ENCODE data around the gene APOH. TPM values are rescaled to one million over a fixed set of nuclear protein-coding genes. Genes with fewer than 3 reads are reported as not detected.

Gene APOH
- polyA plus RNA-seq, 1 donor (not counting 4 experiments of a cell fraction or from before 2014, with no cell fraction given) = not detected

GRCh38 chr17:66192378-66192687 lies 36.9 kb downstream of the APOH start:
- Histone ChIP-seq H3K27ac (ENCODE audit: control insufficient read depth, insufficient read depth, low read length) (no peak overlapping the region), H3K4me1 (ENCODE audit: control insufficient read depth, extremely low read depth, insufficient read depth, low read length) (peaks cover 5% of the 10 kb centered on the region)

GRCh38 chr17:66191593-66192377 lies 37.4 kb downstream of the APOH start, which contains the start of gene CEP112:
Gene CEP112 (minus strand): TSS chr17:66192133.
- DNase-seq (ENCODE audit: low read depth, low spot score) (no peak), FAIRE-seq (no peak)

More at GRCh38 chr17:66192378-66192687, 36.9 kb downstream of the APOH start:
- Histone ChIP-seq H3K27me3 (ENCODE audit: control insufficient read depth, extremely low read depth, insufficient read depth, low read length) (no peaks in the 10 kb centered on the region), H3K79me2 (ENCODE audit: control insufficient read depth, insufficient read depth, low read length) (no peaks in the 10 kb centered on the region), H4K20me1 (ENCODE audit: control insufficient read depth, extremely low read depth, insufficient read depth, low read length) (no peaks in the 10 kb centered on the region), H3K4me3 (ENCODE audit: control insufficient read depth in 2 of 3, extremely low read depth in 1 of 3, insufficient read depth in 2 of 3, low read depth in 1 of 3, low read length in 3 of 3) (peak overlapping the region in 2 of 3 experiments; percentile 60 to 78), H3K9me1 (ENCODE audit: control insufficient read depth, extremely low read depth, insufficient read depth, low read length) (no peaks in the 10 kb centered on the region), H3K9ac (ENCODE audit: control insufficient read depth, extremely low read depth, insufficient read depth, low read length) (no peak overlapping the region), H3K9me3 (ENCODE audit: control insufficient read depth, low read depth, low read length) (no peaks in the 10 kb centered on the region), H2AFZ (ENCODE audit: control insufficient read depth, low read length) (no peak overlapping the region), H3K4me2 (ENCODE audit: control insufficient read depth, extremely low read depth, insufficient read depth, low read depth, low read length) (peak overlapping the region; percentile 85), H3K36me3 (ENCODE audit: control insufficient read depth in 2 of 2, extremely low read depth in 1 of 2, insufficient read depth in 2 of 2, low read length in 2 of 2) (no peaks in the 10 kb centered on the region)
- DNase-seq (ENCODE audit: low read depth, low spot score) (no peak), FAIRE-seq (no peak)
- dilution Hi-C loops (cut with MboI; ENCODE audit: extremely low pct_ligation_motif_present, low sequenced_read_pairs) = no loop called here
- TF ChIP-seq EZH2 (IDR thresholded peaks at IDR 0.05; ENCODE audit: low read length) = no peak

More at GRCh38 chr17:66191593-66192377, 37.4 kb downstream of the APOH start, which contains the start of gene CEP112:
- Histone ChIP-seq H3K9ac (ENCODE audit: control insufficient read depth, extremely low read depth, insufficient read depth, low read length) (peak within 1 kb of the TSS; percentile 76), H3K9me3 (ENCODE audit: control insufficient read depth, low read depth, low read length) (no peaks in the 10 kb centered on the region), H3K79me2 (ENCODE audit: control insufficient read depth, insufficient read depth, low read length) (no peaks in the 10 kb centered on the region), H3K36me3 (ENCODE audit: control insufficient read depth in 2 of 2, extremely low read depth in 1 of 2, insufficient read depth in 2 of 2, low read length in 2 of 2) (no peaks in the 10 kb centered on the region), H3K9me1 (ENCODE audit: control insufficient read depth, extremely low read depth, insufficient read depth, low read length) (no peaks in the 10 kb centered on the region), H2AFZ (ENCODE audit: control insufficient read depth, low read length) (peak within 1 kb of the TSS; percentile 86), H3K4me3 (ENCODE audit: control insufficient read depth in 2 of 3, extremely low read depth in 1 of 3, insufficient read depth in 2 of 3, low read depth in 1 of 3, low read length in 3 of 3) (peak within 1 kb of the TSS; percentile 60 to 78 (median 72)), H3K27ac (ENCODE audit: control insufficient read depth, insufficient read depth, low read length) (no peak within 1 kb of the TSS), H3K4me2 (ENCODE audit: control insufficient read depth, extremely low read depth, insufficient read depth, low read depth, low read length) (peak within 1 kb of the TSS; percentile 85), H3K4me1 (ENCODE audit: control insufficient read depth, extremely low read depth, insufficient read depth, low read length) (peaks cover 5% of the 10 kb centered on the region), H4K20me1 (ENCODE audit: control insufficient read depth, extremely low read depth, insufficient read depth, low read length) (no peaks in the 10 kb centered on the region), H3K27me3 (ENCODE audit: control insufficient read depth, extremely low read depth, insufficient read depth, low read length) (no peaks in the 10 kb centered on the region)
- dilution Hi-C loops (cut with MboI; ENCODE audit: extremely low pct_ligation_motif_present, low sequenced_read_pairs) = no loop called here
- TF ChIP-seq CTCF (optimal IDR thresholded peaks at IDR 0.05 in 1 of 3, IDR thresholded peaks at IDR 0.05 in 1 of 3, conservative IDR thresholded peaks at IDR 0.05 in 1 of 3; ENCODE audit: extremely low read depth in 1 of 3, insufficient read depth in 2 of 3, low read length in 3 of 3) (no peak), EZH2 (IDR thresholded peaks at IDR 0.05; ENCODE audit: low read length) (no peak)

All from keratinocyte (primary cell).